ENCODE results near the gene SH3BP2. TPM values are rescaled to one million over a fixed set of nuclear protein-coding genes. Genes with fewer than 3 reads are reported as not detected.

Gene SH3BP2
- total RNA-seq, 1 experiment from 2014 or later = 54.0 TPM

GRCh38 chr4:2830632-2831610, 38.0 kb downstream of the SH3BP2 start:
- Histone ChIP-seq H3K79me2 (ENCODE audit: low read depth) (no peaks in the 10 kb centered on the region), H2AFZ (no peak overlapping the region), H3K4me1 (replicated peaks; ENCODE audit: insufficient read depth) (no peaks in the 10 kb centered on the region), H3K36me3 (ENCODE audit: low read depth) (no peaks in the 10 kb centered on the region), H3K9me3 (ENCODE audit: insufficient read depth, low read depth) (no peaks in the 10 kb centered on the region), H3K9me2 (ENCODE audit: insufficient read depth) (no peaks in the 10 kb centered on the region), H3K27me3 (ENCODE audit: insufficient read depth, low read depth) (no peaks in the 10 kb centered on the region), H4K20me1 (ENCODE audit: insufficient read depth) (no peaks in the 10 kb centered on the region), H3K27ac (no peak overlapping the region), H3K4me2 (no peak overlapping the region), H3K4me3 (no peak overlapping the region), H3F3A (ENCODE audit: insufficient read depth, low read depth) (no peaks in the 10 kb centered on the region)
- no TSS peak for BruUV-seq (replicated peaks)
- TF ChIP-seq CTCF (conservative IDR thresholded peaks at IDR 0.05) (no peak), EZH2 (IDR thresholded peaks at IDR 0.05; ENCODE audit: low read depth) (no peak)
- ChIA-PET POLR2A (ENCODE audit: unreplicated experiment) (interaction anchor here (0.7 kb wide), 1 partner anchor 23 kb away, joined by 6 read pairs; no protein-coding TSS in a partner anchor), CTCF (no interaction called here)
- no peak for DNase-seq
- intact Hi-C loops (cut with micrococcal nuclease; ENCODE audit: unreplicated experiment) = no loop called here

GRCh38 chr4:2831611-2832308, 38.9 kb downstream of the SH3BP2 start:
- Histone ChIP-seq H3K9me2 (ENCODE audit: insufficient read depth) (no peaks in the 10 kb centered on the region), H3K9me3 (ENCODE audit: insufficient read depth, low read depth) (no peaks in the 10 kb centered on the region), H3K79me2 (ENCODE audit: low read depth) (no peaks in the 10 kb centered on the region), H3K4me2 (no peak overlapping the region), H2AFZ (no peak overlapping the region), H3K36me3 (ENCODE audit: low read depth) (no peaks in the 10 kb centered on the region), H3K4me3 (no peak overlapping the region), H3K4me1 (replicated peaks; ENCODE audit: insufficient read depth) (no peaks in the 10 kb centered on the region), H3K27me3 (ENCODE audit: insufficient read depth, low read depth) (no peaks in the 10 kb centered on the region), H3F3A (ENCODE audit: insufficient read depth, low read depth) (no peaks in the 10 kb centered on the region), H3K27ac (no peak overlapping the region), H4K20me1 (ENCODE audit: insufficient read depth) (no peaks in the 10 kb centered on the region)
- CTCF ChIA-PET = no interaction called here
- DNase-seq = no peak
- intact Hi-C loops (cut with micrococcal nuclease; ENCODE audit: unreplicated experiment) = no loop called here
- no TSS peak for BruUV-seq (replicated peaks)
- TF ChIP-seq EZH2 (IDR thresholded peaks at IDR 0.05; ENCODE audit: low read depth) (no peak), CTCF (conservative IDR thresholded peaks at IDR 0.05) (no peak)
- POLR2A ChIA-PET (ENCODE audit: unreplicated experiment) = interaction anchor here (0.7 kb wide), 1 partner anchor 24 kb away, joined by 6 read pairs; no protein-coding TSS in a partner anchor

GRCh38 chr4:2832309-2832980, 39.6 kb downstream of the SH3BP2 start:
- POLR2A ChIA-PET (ENCODE audit: unreplicated experiment) = no interaction called here
- no peak for TF ChIP-seq EZH2 (IDR thresholded peaks at IDR 0.05; ENCODE audit: low read depth)
- TF ChIP-seq CTCF (conservative IDR thresholded peaks at IDR 0.05) = no peak
- Histone ChIP-seq H3K4me1 (replicated peaks; ENCODE audit: insufficient read depth) (no peaks in the 10 kb centered on the region), H3K27ac (no peak overlapping the region), H3K27me3 (ENCODE audit: insufficient read depth, low read depth) (no peaks in the 10 kb centered on the region), H3K9me2 (ENCODE audit: insufficient read depth) (no peaks in the 10 kb centered on the region), H3K9me3 (ENCODE audit: insufficient read depth, low read depth) (no peaks in the 10 kb centered on the region), H4K20me1 (ENCODE audit: insufficient read depth) (no peaks in the 10 kb centered on the region), H3K36me3 (ENCODE audit: low read depth) (no peaks in the 10 kb centered on the region), H3K4me2 (no peak overlapping the region), H3F3A (ENCODE audit: insufficient read depth, low read depth) (no peaks in the 10 kb centered on the region), H3K4me3 (no peak overlapping the region), H2AFZ (no peak overlapping the region), H3K79me2 (ENCODE audit: low read depth) (no peaks in the 10 kb centered on the region)
- no TSS peak for BruUV-seq (replicated peaks)
- no peak for DNase-seq
- CTCF ChIA-PET = no interaction called here
- intact Hi-C loops (cut with micrococcal nuclease; ENCODE audit: unreplicated experiment) = no loop called here

Data from PC-9 (cell line).